Endothelial cell (in vitro differentiated cells): Measurements from ENCODE around the gene SF3B3. TPM values are rescaled to one million over a fixed set of nuclear protein-coding genes. Genes with fewer than 3 reads are reported as not detected.

Source experiments
- DNase-seq: peaks from one replicate; pipeline ENCODE4 v3.0.0; 2021; ENCODE audit warnings: low spot score
- H3K27ac Mint-ChIP-seq: one replicate; pipeline ENCODE4 v1.8.0; 2021; ENCODE audit warnings: mixed read lengths, inconsistent platforms; ENCODE audit not compliant: unreplicated experiment
- H3K27me3 Mint-ChIP-seq: one replicate; pipeline ENCODE4 v1.8.0; 2021; ENCODE audit warnings: mild to moderate bottlenecking, moderate library complexity, mixed read lengths, inconsistent platforms; ENCODE audit not compliant: unreplicated experiment
- H3K36me3 Mint-ChIP-seq: one replicate; pipeline ENCODE4 v1.8.0; 2021; ENCODE audit warnings: mild to moderate bottlenecking, low read depth, mixed read lengths, inconsistent platforms; ENCODE audit not compliant: unreplicated experiment
- H3K4me1 Mint-ChIP-seq: one replicate; pipeline ENCODE4 v1.8.0; 2021; ENCODE audit warnings: mild to moderate bottlenecking, mixed read lengths, inconsistent platforms; ENCODE audit not compliant: unreplicated experiment
- H3K4me3 Mint-ChIP-seq: one replicate; pipeline ENCODE4 v1.8.0; 2021; ENCODE audit warnings: mild to moderate bottlenecking, mixed read lengths, inconsistent platforms; ENCODE audit not compliant: unreplicated experiment
- H3K9me3 Mint-ChIP-seq: one replicate; pipeline ENCODE4 v1.8.0; 2021; ENCODE audit warnings: mixed read lengths, inconsistent platforms; ENCODE audit not compliant: unreplicated experiment
- total RNA-seq: library from RNA; stranded (reverse); fragmentation: NEBNext Ultra II Directional; extraction: Animal tissue kit (Norgen Biotek cat#: 25700); gene quantifications from one replicate; pipeline ENCODE4 v1.2.1, GENCODE V29; 2021; ENCODE audit not compliant: unreplicated experiment
- TF ChIP-seq, protein P1 (sequence below): fragments of 200-600 bp; sonication (generic); IDR thresholded peaks from one replicate; pipeline ENCODE4 v1.5.0; 2021; ENCODE audit warnings: antibody characterized with exemption; ENCODE audit not compliant: unreplicated experiment

Gene SF3B3
- total RNA-seq, 1 donor from 2014 or later, result 228 TPM

DNA sequence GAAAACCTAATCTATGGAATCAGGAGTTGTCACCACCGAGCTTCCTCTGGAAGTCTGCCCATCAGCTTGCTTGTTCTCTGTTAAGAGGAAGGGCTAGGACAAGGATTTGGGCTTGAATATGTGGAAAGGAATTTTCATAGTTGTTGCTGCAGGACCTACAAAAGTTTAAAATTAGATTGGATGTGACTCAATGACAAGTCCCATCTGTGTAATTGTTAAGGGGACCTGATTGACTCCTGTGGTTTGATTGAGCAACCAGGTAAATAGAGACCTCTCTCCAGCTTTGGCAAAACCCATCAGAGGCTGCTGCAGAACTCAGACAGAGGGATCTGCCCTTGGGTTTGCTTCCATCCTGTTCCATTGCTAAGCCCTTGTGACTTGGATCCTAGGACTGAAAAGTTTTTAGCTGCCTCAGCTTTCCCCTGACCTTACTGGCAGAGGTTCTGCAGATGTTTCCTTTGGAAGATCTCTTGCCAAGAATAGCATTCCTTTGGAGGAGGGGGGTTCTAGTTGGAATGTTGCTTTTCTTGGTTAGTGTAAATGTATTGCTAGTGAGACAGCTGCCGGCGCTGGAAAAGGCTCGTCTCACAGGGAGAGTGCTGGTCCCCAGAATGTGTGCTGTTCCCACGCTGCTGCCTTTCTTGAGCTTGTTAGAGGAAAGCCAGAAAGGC is 50.0 kb downstream of the SF3B3 start:
- H3K36me3 Mint-ChIP-seq, result peaks cover 29% of the 10 kb centered on the region

DNA sequence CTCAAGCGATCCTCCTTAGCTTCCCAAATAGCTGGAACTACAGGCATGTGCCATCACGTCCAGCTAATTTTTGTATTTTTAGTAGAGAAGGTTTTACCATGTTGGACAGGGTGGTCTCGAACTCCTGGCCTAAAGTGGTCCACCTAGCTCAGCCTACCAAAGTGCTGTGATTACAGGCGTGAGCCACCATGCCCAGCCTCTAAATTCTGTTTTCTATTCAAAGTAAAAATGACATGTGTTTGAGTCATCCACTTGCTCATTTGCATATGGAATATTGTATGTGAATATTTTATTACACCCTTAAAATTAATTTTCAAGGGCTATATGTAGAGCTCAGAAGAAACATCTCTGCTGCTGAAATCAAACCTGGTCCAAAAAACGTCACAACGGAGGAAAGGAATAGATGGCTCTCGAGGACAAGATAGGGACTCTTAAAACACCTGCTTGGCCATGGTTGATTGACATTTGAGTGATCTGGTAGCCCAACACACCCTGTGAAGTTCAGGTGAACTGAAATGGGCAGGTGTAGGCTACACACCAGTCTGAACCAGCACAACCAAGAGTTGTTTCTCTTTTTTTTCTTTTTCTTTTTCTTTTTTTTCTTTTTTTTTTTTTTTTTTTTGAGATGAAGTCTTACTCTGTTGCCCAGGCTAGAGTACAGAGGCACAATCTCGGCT is 51.1 kb downstream of the SF3B3 start:
- Mint-ChIP-seq H3K27me3 (peaks cover 5% of the 10 kb centered on the region), H3K4me3 (no peak overlapping the region), H3K36me3 (peaks cover 21% of the 10 kb centered on the region), H3K4me1 (peaks cover 29% of the 10 kb centered on the region), H3K27ac (peak overlapping the region; percentile 13), H3K9me3 (no peaks in the 10 kb centered on the region)
- TF ChIP-seq, protein P1, sequence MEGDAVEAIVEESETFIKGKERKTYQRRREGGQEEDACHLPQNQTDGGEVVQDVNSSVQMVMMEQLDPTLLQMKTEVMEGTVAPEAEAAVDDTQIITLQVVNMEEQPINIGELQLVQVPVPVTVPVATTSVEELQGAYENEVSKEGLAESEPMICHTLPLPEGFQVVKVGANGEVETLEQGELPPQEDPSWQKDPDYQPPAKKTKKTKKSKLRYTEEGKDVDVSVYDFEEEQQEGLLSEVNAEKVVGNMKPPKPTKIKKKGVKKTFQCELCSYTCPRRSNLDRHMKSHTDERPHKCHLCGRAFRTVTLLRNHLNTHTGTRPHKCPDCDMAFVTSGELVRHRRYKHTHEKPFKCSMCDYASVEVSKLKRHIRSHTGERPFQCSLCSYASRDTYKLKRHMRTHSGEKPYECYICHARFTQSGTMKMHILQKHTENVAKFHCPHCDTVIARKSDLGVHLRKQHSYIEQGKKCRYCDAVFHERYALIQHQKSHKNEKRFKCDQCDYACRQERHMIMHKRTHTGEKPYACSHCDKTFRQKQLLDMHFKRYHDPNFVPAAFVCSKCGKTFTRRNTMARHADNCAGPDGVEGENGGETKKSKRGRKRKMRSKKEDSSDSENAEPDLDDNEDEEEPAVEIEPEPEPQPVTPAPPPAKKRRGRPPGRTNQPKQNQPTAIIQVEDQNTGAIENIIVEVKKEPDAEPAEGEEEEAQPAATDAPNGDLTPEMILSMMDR, result no peak
- DNase-seq, result no peak

More for the DNA sequence above, 50.0 kb downstream of the SF3B3 start:
- Mint-ChIP-seq H3K4me3 (peak overlapping the region; percentile 65), H3K27me3 (peaks cover 5% of the 10 kb centered on the region), H3K27ac (peak overlapping the region; percentile 81), H3K4me1 (peaks cover 29% of the 10 kb centered on the region), H3K9me3 (no peaks in the 10 kb centered on the region)
- TF ChIP-seq, protein P1, result no peak
- DNase-seq, result no peak

DNA sequence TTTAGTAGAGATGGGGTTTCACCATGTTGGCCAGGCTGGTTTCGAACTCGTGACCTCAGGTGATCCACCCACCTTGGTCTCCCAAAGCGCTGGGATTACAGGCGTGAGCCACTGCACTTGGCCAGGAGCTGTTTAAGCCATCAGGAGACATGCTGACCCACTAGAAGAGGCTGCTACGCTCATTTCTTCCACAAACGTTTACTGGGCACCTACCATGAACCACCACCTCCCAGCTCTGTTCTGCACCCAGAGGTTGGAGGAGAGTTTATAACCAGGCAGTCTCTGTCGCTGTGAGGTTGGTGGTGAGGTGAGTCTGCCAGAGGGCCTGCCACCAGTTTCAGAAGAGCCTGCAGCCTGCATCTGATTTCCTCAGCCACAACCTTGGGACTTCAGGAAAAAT is 51.8 kb downstream of the SF3B3 start:
- H3K27ac Mint-ChIP-seq, result peak overlapping the region; percentile 25
- no peak overlapping the region for H3K4me3 Mint-ChIP-seq
- H3K36me3 Mint-ChIP-seq, result peaks cover 16% of the 10 kb centered on the region
- H3K9me3 Mint-ChIP-seq, result no peaks in the 10 kb centered on the region
- TF ChIP-seq, protein P1, result no peak
- peaks cover 29% of the 10 kb centered on the region for H3K4me1 Mint-ChIP-seq
- H3K27me3 Mint-ChIP-seq, result peaks cover 8% of the 10 kb centered on the region
- DNase-seq, result no peak

DNA sequence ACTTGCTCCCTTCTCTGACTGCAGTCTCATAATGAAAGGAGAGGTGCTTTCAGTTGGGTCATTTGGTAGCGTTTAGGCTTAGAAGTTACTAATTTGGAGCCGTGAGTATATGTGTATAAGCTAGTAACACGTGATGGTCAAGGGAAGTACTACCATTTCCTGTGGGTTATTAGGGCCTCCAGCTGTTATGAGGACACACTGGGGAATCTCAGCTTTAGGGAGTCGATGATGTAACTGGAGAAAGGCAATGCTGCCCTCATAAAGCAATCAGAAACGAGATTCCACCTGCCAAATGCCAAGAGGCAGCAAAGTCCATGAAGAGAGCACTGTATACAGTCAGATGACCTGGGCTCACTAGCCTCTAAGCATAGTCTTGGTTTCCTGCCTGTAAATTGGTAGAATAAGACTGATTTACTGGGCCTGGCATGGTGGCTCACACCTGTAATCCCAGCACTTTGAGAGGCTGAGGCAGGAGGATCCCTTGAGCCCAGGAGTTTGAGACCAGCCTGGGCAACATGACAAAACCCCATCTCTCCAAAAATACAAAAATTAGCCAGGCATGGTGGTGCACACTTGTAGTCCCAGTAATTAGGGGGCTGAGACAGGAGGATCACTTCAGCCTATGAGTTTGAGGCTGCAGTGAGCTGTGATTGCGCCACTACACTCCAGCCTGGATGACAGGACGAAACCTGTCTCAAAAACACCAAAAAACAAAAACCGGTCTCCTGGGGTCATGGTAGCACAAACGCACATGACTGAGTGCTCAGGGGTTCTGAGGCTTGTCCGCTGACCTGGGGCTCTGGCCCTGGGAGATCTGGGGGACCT is 53.0 kb downstream of the SF3B3 start:
- TF ChIP-seq, protein P1, result no peak
- peak overlapping the region; percentile 55 for H3K27ac Mint-ChIP-seq
- H3K4me1 Mint-ChIP-seq, result peaks cover 28% of the 10 kb centered on the region
- DNase-seq, result no peak
- H3K4me3 Mint-ChIP-seq, result no peak overlapping the region
- peaks cover 9% of the 10 kb centered on the region for H3K27me3 Mint-ChIP-seq
- H3K9me3 Mint-ChIP-seq, result no peaks in the 10 kb centered on the region
- H3K36me3 Mint-ChIP-seq, result peaks cover 5% of the 10 kb centered on the region
